C1 segment of cervical spinal cord (tissue), 14 donors: ENCODE data around the gene NT5C.
"Not testable (repeated sequence)": the region's sequence is repeated elsewhere in the genome, so short reads cannot be mapped to it uniquely, and the experiment has no call there.

Source experiments
- DNase-seq, 14 donors: peaks; one replicate each; lab custom pipeline; 2025; lab: John Stamatoyannopoulos, UW

Gene NT5C

GRCh38 chr17:75131278-75132017, at the start of gene NT5C:
TSS of gene NT5C (minus strand) at chr17:75131742. CDS start at chr17:75131707, 35 bp downstream.
- peak in 13 of 14 donors; percentile 19 to 88 (median 52) for DNase-seq

- DNase-seq = no peak
These were observed 49.6 kb upstream of the NT5C start for GRCh38 chr17:75181110-75181509.

- no peak for DNase-seq
These were observed 46.9 kb upstream of the NT5C start for GRCh38 chr17:75178453-75178852.

GRCh38 chr17:75176625-75177024, 45.1 kb upstream of the NT5C start:
- DNase-seq = no peak

GRCh38 chr17:75174996-75175395, 43.5 kb upstream of the NT5C start:
- DNase-seq = no peak

GRCh38 chr17:75173526-75173925, 42.0 kb upstream of the NT5C start:
- DNase-seq = no peak

- no peak for DNase-seq
These were observed 37.5 kb upstream of the NT5C start for GRCh38 chr17:75168998-75169397.

GRCh38 chr17:75164606-75165005, 33.1 kb upstream of the NT5C start:
- DNase-seq = not testable (repeated sequence)

- DNase-seq = no peak
These were observed 31.5 kb upstream of the NT5C start for GRCh38 chr17:75163074-75163473.

GRCh38 chr17:75160211-75160610, 28.7 kb upstream of the NT5C start:
- no peak for DNase-seq

- no peak for DNase-seq
These were observed 27.9 kb upstream of the NT5C start for GRCh38 chr17:75159196-75160031.

- DNase-seq = not testable (repeated sequence)
These were observed 26.9 kb upstream of the NT5C start for GRCh38 chr17:75158480-75158879.

GRCh38 chr17:75155191-75155601, 23.7 kb upstream of the NT5C start:
- DNase-seq = no peak

GRCh38 chr17:75154195-75155106, 22.9 kb upstream of the NT5C start, which contains the start of gene JPT1:
TSS of gene JPT1 (minus strand) at chr17:75154512. CDS start at chr17:75154397, 115 bp downstream.
- DNase-seq = peak; percentile 66 to 96 (median 94)

- DNase-seq = peak in 3 of 14 donors; percentile 27 to 45 (median 41)
These were observed 22.2 kb upstream of the NT5C start for GRCh38 chr17:75153780-75154194.

- peak in 2 of 14 donors; percentile 7 to 61 for DNase-seq
These were observed 21.6 kb upstream of the NT5C start for GRCh38 chr17:75152922-75153779.

- DNase-seq = no peak
These were observed 21.0 kb upstream of the NT5C start for GRCh38 chr17:75152523-75152921.

GRCh38 chr17:75151930-75152329, 20.4 kb upstream of the NT5C start:
- DNase-seq = peak in 1 of 14 donors; percentile 33

- no peak for DNase-seq
These were observed 16.5 kb upstream of the NT5C start for GRCh38 chr17:75147878-75148546.

GRCh38 chr17:75146592-75146991, 15.1 kb upstream of the NT5C start:
- DNase-seq = no peak
